ENCODE results near the gene NUDT14.

DNA sequence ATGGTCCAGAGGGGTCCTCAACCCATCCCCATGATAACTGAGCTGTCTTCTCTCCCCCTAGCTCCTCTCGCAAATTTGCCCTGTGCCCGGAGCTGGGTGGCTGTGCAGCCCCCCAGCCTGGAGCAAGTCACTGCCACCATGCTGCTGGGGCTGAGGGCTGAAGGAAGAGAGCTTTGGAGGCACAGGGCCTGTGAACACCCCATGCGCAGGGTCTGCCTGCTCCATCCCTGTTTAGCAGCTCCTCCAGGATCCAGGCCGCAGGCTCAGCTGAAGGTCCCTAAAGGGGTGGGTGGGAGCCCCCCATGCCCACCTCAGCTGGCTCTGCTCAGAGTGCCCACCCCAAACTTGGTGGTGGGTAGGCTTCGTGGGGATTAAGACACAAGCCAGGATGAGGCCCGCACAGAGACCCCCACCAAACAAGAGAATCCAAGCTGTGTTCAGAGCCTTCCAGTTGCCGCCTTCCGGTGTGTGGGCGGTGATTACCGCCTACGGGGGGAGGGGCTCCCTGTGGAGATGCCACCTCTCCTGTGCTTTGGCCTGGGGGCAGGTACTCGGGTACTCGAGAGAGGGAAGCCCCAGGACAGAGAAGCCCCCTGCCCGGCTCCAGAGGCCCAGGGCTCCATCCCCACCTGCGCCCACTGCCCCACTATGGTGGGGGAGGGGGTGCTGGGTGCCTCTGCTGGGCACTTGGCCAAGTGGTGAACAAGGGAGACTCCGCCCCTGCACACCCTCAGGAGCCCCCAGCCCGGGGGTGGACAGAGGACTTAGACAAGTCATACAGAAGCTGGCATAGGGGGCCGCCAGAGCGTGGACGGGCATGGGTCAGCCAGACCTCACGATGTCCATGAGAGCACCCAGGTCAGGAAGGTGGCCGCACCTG is 11.1 kb downstream of the NUDT14 start:
- TF ChIP-seq, protein P1, sequence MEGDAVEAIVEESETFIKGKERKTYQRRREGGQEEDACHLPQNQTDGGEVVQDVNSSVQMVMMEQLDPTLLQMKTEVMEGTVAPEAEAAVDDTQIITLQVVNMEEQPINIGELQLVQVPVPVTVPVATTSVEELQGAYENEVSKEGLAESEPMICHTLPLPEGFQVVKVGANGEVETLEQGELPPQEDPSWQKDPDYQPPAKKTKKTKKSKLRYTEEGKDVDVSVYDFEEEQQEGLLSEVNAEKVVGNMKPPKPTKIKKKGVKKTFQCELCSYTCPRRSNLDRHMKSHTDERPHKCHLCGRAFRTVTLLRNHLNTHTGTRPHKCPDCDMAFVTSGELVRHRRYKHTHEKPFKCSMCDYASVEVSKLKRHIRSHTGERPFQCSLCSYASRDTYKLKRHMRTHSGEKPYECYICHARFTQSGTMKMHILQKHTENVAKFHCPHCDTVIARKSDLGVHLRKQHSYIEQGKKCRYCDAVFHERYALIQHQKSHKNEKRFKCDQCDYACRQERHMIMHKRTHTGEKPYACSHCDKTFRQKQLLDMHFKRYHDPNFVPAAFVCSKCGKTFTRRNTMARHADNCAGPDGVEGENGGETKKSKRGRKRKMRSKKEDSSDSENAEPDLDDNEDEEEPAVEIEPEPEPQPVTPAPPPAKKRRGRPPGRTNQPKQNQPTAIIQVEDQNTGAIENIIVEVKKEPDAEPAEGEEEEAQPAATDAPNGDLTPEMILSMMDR (IDR thresholded peaks at IDR 0.05) = no peak
- TF ChIP-seq EP300 (IDR thresholded peaks at IDR 0.05) (no peak), POLR2A (IDR thresholded peaks at IDR 0.05) (no peak)

Data from tibial nerve (tissue), 4 donors.